H1 (cell line): ENCODE measurements around the gene GABBR1. TPM values are rescaled to one million over a fixed set of nuclear protein-coding genes. Genes with fewer than 3 reads are reported as not detected.

Experiments used
- CTCF ChIA-PET: fragments of 300-600 bp; sonication (Branson Sonifier 250); formaldehyde crosslinking; loops from one replicate; lab custom pipeline; 2021; ENCODE audit not compliant: partially characterized antibody; lab: Charles Lee
- POLR2A ChIA-PET: fragments of 300-600 bp; sonication (Branson Sonifier 250); formaldehyde crosslinking; loops from one replicate; lab custom pipeline; 2021; ENCODE audit warnings: inconsistent platforms; ENCODE audit not compliant: partially characterized antibody; lab: Charles Lee
- DNase-seq, 2 experiments: peaks; one replicate each; pipeline versions ENCODE4 v3.0.0 to v3.0.0-alpha.2; 2010 to 2022; ENCODE audit warnings: low spot score in 2 of 2, low read depth in 1 of 2, mixed read lengths in 1 of 2
- FAIRE-seq: peaks from 2 replicates; lab custom pipeline; 2011; peaks lifted over from hg19 to GRCh38; lab: Jason Lieb, UNC
- H2AFZ ChIP-seq: 2 replicates; pipeline ENCODE4 v1.8.1; 2012; ENCODE audit warnings: low read length, inconsistent platforms
- H2AK5ac ChIP-seq: 2 replicates; pipeline ENCODE4 v1.6.1; 2013; ENCODE audit warnings: low read depth, low read length
- H2BK120ac ChIP-seq: replicated peaks from 2 replicates; pipeline ENCODE3; 2013; ENCODE audit warnings: low read depth, low read length, inconsistent platforms
- H2BK12ac ChIP-seq: 2 replicates; pipeline ENCODE4 v1.6.1; 2013; ENCODE audit warnings: low read depth, low read length
- H2BK15ac ChIP-seq: 2 replicates; pipeline ENCODE4 v1.6.1; 2013; ENCODE audit warnings: low read length
- H2BK20ac ChIP-seq: 2 replicates; pipeline ENCODE4 v1.6.1; 2013; ENCODE audit warnings: low read length
- H2BK5ac ChIP-seq: 2 replicates; pipeline ENCODE4 v1.6.1; 2013; ENCODE audit warnings: low read depth, low read length
- H3K14ac ChIP-seq: 2 replicates; pipeline ENCODE4 v1.6.1; 2013; ENCODE audit warnings: inconsistent platforms; ENCODE audit not compliant: insufficient read length
- H3K18ac ChIP-seq: 2 replicates; pipeline ENCODE4 v1.6.1; 2013; ENCODE audit warnings: low read length; ENCODE audit errors: extremely low read depth
- H3K23ac ChIP-seq: 2 replicates; pipeline ENCODE4 v1.6.1; 2013; ENCODE audit warnings: inconsistent platforms; ENCODE audit not compliant: insufficient read length
- H3K23me2 ChIP-seq: 2 replicates; pipeline ENCODE4 v1.6.1; 2013; ENCODE audit warnings: low read depth, low read length
- H3K27ac ChIP-seq: 2 replicates; pipeline ENCODE4 v1.6.1; 2011; ENCODE audit warnings: low read depth, low read length, inconsistent platforms
- H3K27me3 ChIP-seq, 4 experiments: replicated peaks in 1 of 4; 1 replicate in 1 of 4; 2 replicates in 3 of 4; pipeline versions ENCODE4 v1.6.1 to v1.8.1; 2011 to 2013; ENCODE audit warnings: low read length in 3 of 4, mild to moderate bottlenecking in 3 of 4, inconsistent platforms in 2 of 4, mixed read lengths in 2 of 4, moderate library complexity in 1 of 4; ENCODE audit not compliant: control insufficient read depth in 3 of 4, insufficient read depth in 3 of 4; ENCODE audit errors: extremely low read depth in 1 of 4
- H3K36me3 ChIP-seq, 4 experiments: 2 replicates each; pipeline versions ENCODE4 v1.6.1 to v1.8.1; 2011 to 2013; ENCODE audit warnings: mild to moderate bottlenecking in 4 of 4, low read length in 3 of 4, moderate library complexity in 2 of 4, control low read depth in 1 of 4, inconsistent platforms in 1 of 4; ENCODE audit not compliant: insufficient read depth in 4 of 4, control insufficient read depth in 2 of 4
- H3K4ac ChIP-seq: replicated peaks from 2 replicates; pipeline ENCODE3; 2013; ENCODE audit warnings: low read length, low read depth, mixed read lengths, inconsistent platforms; ENCODE audit not compliant: insufficient read length
- H3K4me1 ChIP-seq, 4 experiments: replicated peaks in 1 of 4; 1 replicate in 1 of 4; 2 replicates in 3 of 4; pipeline versions ENCODE4 v1.6.1 to v1.8.1; 2011 to 2013; ENCODE audit warnings: low read length in 3 of 4, inconsistent platforms in 2 of 4, mixed read lengths in 1 of 4; ENCODE audit not compliant: insufficient read depth in 4 of 4, control insufficient read depth in 3 of 4
- H3K4me2 ChIP-seq, 2 experiments: 2 replicates each; pipeline versions ENCODE4 v1.6.1 to v1.8.1; 2011 to 2013; ENCODE audit warnings: low read depth in 2 of 2, low read length in 2 of 2, control low read depth in 1 of 2, inconsistent platforms in 1 of 2, mild to moderate bottlenecking in 1 of 2; ENCODE audit not compliant: insufficient read depth in 1 of 2
- H3K4me3 ChIP-seq, 4 experiments: fragments of 200-600, 300-600 bp in 1 of 4; sonication (generic), shearing (Covaris generic), sonication (Bioruptor Twin) in 1 of 4; 2 replicates each; pipeline versions ENCODE4 v1.5.1 to v1.8.1; 2011 to 2016; ENCODE audit warnings: low read length in 4 of 4, low read depth in 3 of 4, control low read depth in 2 of 4, inconsistent platforms in 2 of 4, mild to moderate bottlenecking in 2 of 4, mixed read lengths in 1 of 4, moderate library complexity in 1 of 4; ENCODE audit not compliant: insufficient read depth in 2 of 4; ENCODE audit errors: extremely low read depth in 1 of 4
- H3K56ac ChIP-seq: replicated peaks from 2 replicates; pipeline ENCODE3; 2013; ENCODE audit warnings: low read depth, mild to moderate bottlenecking, mixed read lengths, low read length, inconsistent platforms; ENCODE audit not compliant: insufficient read length
- H3K79me1 ChIP-seq: 2 replicates; pipeline ENCODE4 v1.6.1; 2013; ENCODE audit warnings: low read depth, low read length, control low read depth
- H3K79me2 ChIP-seq, 2 experiments: 2 replicates each; pipeline versions ENCODE4 v1.6.1 to v1.8.1; 2012 to 2013; ENCODE audit warnings: low read length in 2 of 2, mild to moderate bottlenecking in 2 of 2, inconsistent platforms in 1 of 2; ENCODE audit not compliant: insufficient read depth in 2 of 2, control insufficient read depth in 1 of 2
- H3K9ac ChIP-seq, 4 experiments: replicated peaks in 1 of 4; 1 replicate in 1 of 4; 2 replicates in 3 of 4; pipeline versions ENCODE4 v1.6.1 to v1.8.1; 2011 to 2013; ENCODE audit warnings: low read depth in 3 of 4, low read length in 3 of 4, control low read depth in 2 of 4, mild to moderate bottlenecking in 2 of 4, moderate library complexity in 2 of 4, inconsistent platforms in 1 of 4; ENCODE audit errors: extremely low read depth in 1 of 4
- H3K9me3 ChIP-seq, 2 experiments: 2 replicates each; pipeline versions ENCODE4 v1.6.1 to v1.8.1; 2012 to 2013; ENCODE audit warnings: mild to moderate bottlenecking in 2 of 2, moderate library complexity in 2 of 2, control low read depth in 1 of 2, inconsistent platforms in 1 of 2, low read depth in 1 of 2, low read length in 1 of 2, mixed read lengths in 1 of 2; ENCODE audit not compliant: insufficient read depth in 2 of 2
- H4K20me1 ChIP-seq, 2 experiments: replicated peaks in 1 of 2; 2 replicates each; pipeline versions ENCODE3 to v1.8.1; 2011 to 2013; ENCODE audit warnings: inconsistent platforms in 2 of 2, low read length in 2 of 2, mild to moderate bottlenecking in 1 of 2; ENCODE audit not compliant: insufficient read depth in 2 of 2, control insufficient read depth in 1 of 2
- H4K5ac ChIP-seq: 2 replicates; pipeline ENCODE4 v1.6.1; 2013; ENCODE audit warnings: low read length, low read depth, mixed read lengths, inconsistent platforms; ENCODE audit not compliant: insufficient read length
- H4K8ac ChIP-seq: 2 replicates; pipeline ENCODE4 v1.8.0; 2013; ENCODE audit warnings: mild to moderate bottlenecking, moderate library complexity, low read length, inconsistent platforms; ENCODE audit not compliant: insufficient read depth; ENCODE audit errors: extremely low read depth
- H4K91ac ChIP-seq: replicated peaks from 2 replicates; pipeline ENCODE3; 2013; ENCODE audit warnings: low read length, mixed read lengths, inconsistent platforms; ENCODE audit not compliant: insufficient read length
- BRCA1 ChIP-seq: IDR thresholded peaks from 2 replicates; pipeline ENCODE4 v1.6.1; 2012; ENCODE audit warnings: low read depth, low read length, improper control_type of control experiment
- POU5F1 ChIP-seq: IDR thresholded peaks from 2 replicates; pipeline ENCODE4 v1.6.1; 2011; ENCODE audit warnings: low read depth, mild to moderate bottlenecking, low read length, moderate library complexity
- RAD21 ChIP-seq, 2 experiments: IDR thresholded peaks in 1 of 2; conservative IDR thresholded peaks in 1 of 2; 2 replicates each; pipeline ENCODE4 v1.6.1; 2011; ENCODE audit warnings: low read depth in 2 of 2, low read length in 2 of 2, improper control_type of control experiment in 1 of 2, inconsistent platforms in 1 of 2, mild to moderate bottlenecking in 1 of 2, moderate library complexity in 1 of 2
- TAF7 ChIP-seq: optimal IDR thresholded peaks from 2 replicates; pipeline ENCODE3; 2011; ENCODE audit warnings: low read depth, mild to moderate bottlenecking, inconsistent platforms, low read length, moderate library complexity, borderline replicate concordance
- TCF12 ChIP-seq: IDR thresholded peaks from 2 replicates; pipeline ENCODE4 v1.6.1; 2011; ENCODE audit warnings: low read depth, mild to moderate bottlenecking, low read length
- WGBS, 2 experiments: shearing (Covaris generic) in 1 of 2; methylation state at CpG; one replicate each; pipeline versions ENCODE4 v1.1.6 to v1.1.7; 2013 to 2015; ENCODE audit warnings: low lambda C conversion rate in 2 of 2, mixed read lengths in 2 of 2, inconsistent platforms in 1 of 2, low coverage in 1 of 2, missing lambda C conversion rate in 1 of 2; ENCODE audit not compliant: insufficient replicate concordance in 2 of 2, insufficient coverage in 1 of 2, insufficient read length in 1 of 2; ENCODE audit errors: extremely low coverage in 1 of 2, missing lambda C conversion rate in 1 of 2; 5-methylcytosine and 5-hydroxymethylcytosine counted together
- polyA plus RNA-seq, 7 experiments: library from polyadenylated mRNA; depleted of rRNA in 3 of 7; stranded (reverse) in 5 of 7; unstranded in 2 of 7; fragments of >200 nt in 5 of 7; fragments of 200-250 nt in 2 of 7; gene quantifications; 1 replicate in 5 of 7; 2 replicates in 1 of 7; 4 replicates in 1 of 7; pipeline versions ENCODE4 v1.2.1 to v1.2.3, GENCODE V29; 2011 to 2013; ENCODE audit warnings: missing spikeins in 2 of 7, mixed read lengths in 2 of 7
- total RNA-seq: library from RNA; stranded (reverse); fragmentation: NEBNext Ultra II Directional; extraction: Animal tissue kit (Norgen Biotek cat#: 25700); gene quantifications from 2 replicates; pipeline ENCODE4 v1.2.1, GENCODE V29; 2021

GABBR1 gene
- total and polyA plus RNA-seq, 2 of the 8 experiments (the other 6 are each of a cell fraction or from before 2014, with no cell fraction given): 75.9 to 78.3 TPM

DNA sequence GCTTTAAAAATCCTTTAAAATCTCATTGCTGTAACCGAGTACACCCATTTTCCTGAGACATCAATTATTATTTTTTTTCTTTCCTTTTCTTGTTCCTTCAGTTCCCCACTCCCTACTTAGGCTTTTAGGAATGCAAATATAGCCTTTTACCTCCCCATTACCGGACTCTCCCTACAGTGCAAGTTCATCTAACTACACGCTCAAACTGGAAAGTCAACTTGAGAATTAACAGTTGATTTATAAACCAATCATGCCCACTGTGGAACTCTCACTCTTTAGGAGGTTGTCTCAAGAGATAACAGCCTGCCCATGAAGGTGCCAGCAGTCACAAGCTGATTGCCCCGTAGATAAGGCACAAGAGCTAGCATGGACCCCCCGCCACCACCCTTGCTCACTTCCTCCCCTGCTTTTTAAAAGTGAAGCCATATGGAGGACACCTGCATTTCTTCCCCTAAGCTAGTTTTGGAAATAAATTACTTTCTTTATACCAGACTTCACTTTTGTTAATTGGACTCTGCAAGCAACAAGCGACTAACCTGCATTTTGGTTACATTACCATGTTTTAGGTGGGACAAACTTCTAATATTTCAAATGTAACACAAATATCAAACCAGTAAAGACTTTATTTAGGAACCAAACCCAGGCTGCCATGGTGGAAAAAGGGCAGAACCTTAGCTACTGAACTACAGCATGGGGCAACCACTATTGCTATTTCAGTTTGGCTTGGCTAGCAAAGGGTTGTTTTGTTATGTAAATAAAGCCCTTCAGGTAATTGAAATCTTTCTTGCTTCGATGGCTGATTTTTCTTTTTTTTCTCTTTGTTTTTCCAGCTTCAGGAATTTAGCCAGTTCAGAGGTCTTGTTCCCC, 108.3 kb downstream of the GABBR1 start:
- CTCF ChIA-PET: interaction anchor here (0.6 to 1.5 kb wide), 4 partner anchors 9 to 65 kb away, joined by 3 to 4 read pairs (median 4); no protein-coding TSS in a partner anchor
- H3K4me3 ChIP-seq: peak overlapping the region in 1 of 4 experiments; percentile 11; a peak in 1 of 8 replicates
- no peak overlapping the region for H3K27ac ChIP-seq
- H3K9ac ChIP-seq: no peak overlapping the region
- H4K5ac ChIP-seq: no peak overlapping the region
- POLR2A ChIA-PET: interaction anchor here (0.8 kb wide), 1 partner anchor 9 kb away, joined by 3 read pairs; no protein-coding TSS in a partner anchor
- peak overlapping the region; percentile 31; the same call in 1 of the 2 replicates for H2BK5ac ChIP-seq
- peaks cover 0 to 7% (median 0%) of the 10 kb centered on the region in 4 experiments; a peak in 4 of 7 replicates for H3K4me1 ChIP-seq
- peak in 1 of 2 experiments; percentile 33 for DNase-seq
- H3K9me3 ChIP-seq: peaks cover 7 to 15% of the 10 kb centered on the region in 2 experiments
- H2BK12ac ChIP-seq: peak overlapping the region; percentile 43; the same call in 1 of the 2 replicates
- peak overlapping the region in 1 of 2 experiments; percentile 16; a peak in 1 of 4 replicates for H3K4me2 ChIP-seq
- no peak overlapping the region for H3K56ac ChIP-seq
- no peaks in the 10 kb centered on the region for H3K23me2 ChIP-seq
- no peaks in the 10 kb centered on the region for H3K79me2 ChIP-seq
- H3K79me1 ChIP-seq: no peaks in the 10 kb centered on the region
- H2BK15ac ChIP-seq: no peak overlapping the region
- H3K23ac ChIP-seq: no peak overlapping the region
- H2AK5ac ChIP-seq: no peak overlapping the region
- no peaks in the 10 kb centered on the region; a peak in 1 of 7 replicates for H3K27me3 ChIP-seq
- H2BK20ac ChIP-seq: peak overlapping the region; percentile 40
- peak overlapping the region; percentile 62; the same call in 1 of the 2 replicates for H2AFZ ChIP-seq
- H3K4ac ChIP-seq: no peak overlapping the region
- WGBS, 2 experiments: 74% methylated on average over 7 of the region's 7 CpGs; no CpG with 5 or more reads in 1 of the 2 experiments
- TF ChIP-seq TCF12 (no peak), POU5F1 (peak; percentile 59; the same call in 1 of the 2 replicates), BRCA1 (no peak), RAD21 (IDR thresholded peaks at IDR 0.05 in 1 of 2, conservative IDR thresholded peaks at IDR 0.05 in 1 of 2; ENCODE audit: low read depth in 2 of 2, low read length in 2 of 2) (no peak), TAF7 (no peak)
- H2BK120ac ChIP-seq: peak overlapping the region; percentile 1
- no peak overlapping the region for H4K8ac ChIP-seq
- H4K20me1 ChIP-seq: no peaks in the 10 kb centered on the region
- no peaks in the 10 kb centered on the region for H3K36me3 ChIP-seq
- FAIRE-seq: peak; percentile 69
- H4K91ac ChIP-seq: no peak overlapping the region
- no peak overlapping the region for H3K18ac ChIP-seq
- no peak overlapping the region for H3K14ac ChIP-seq
